Nephron (organoid): Measurements from ENCODE around the gene CARD14.

ENCODE experiments used
- H3K27ac Mint-ChIP-seq, 3 experiments: 2 replicates each; pipeline ENCODE4 v1.8.0; 2020; ENCODE audit warnings: mixed read lengths in 3 of 3, mild to moderate bottlenecking in 2 of 3, moderate library complexity in 1 of 3
- H3K27me3 Mint-ChIP-seq: 2 replicates; pipeline ENCODE4 v1.8.0; 2021; ENCODE audit warnings: low read depth, mild to moderate bottlenecking, moderate library complexity, mixed read lengths
- H3K36me3 Mint-ChIP-seq: 2 replicates; pipeline ENCODE4 v1.8.0; 2020; ENCODE audit warnings: low read depth, mixed read lengths
- H3K4me1 Mint-ChIP-seq: 2 replicates; pipeline ENCODE4 v1.8.0; 2020; ENCODE audit warnings: mixed read lengths
- H3K4me3 Mint-ChIP-seq, 3 experiments: 2 replicates each; pipeline ENCODE4 v1.8.0; 2020; ENCODE audit warnings: mild to moderate bottlenecking in 3 of 3, mixed read lengths in 3 of 3, moderate library complexity in 2 of 3
- H3K9me3 Mint-ChIP-seq: 2 replicates; pipeline ENCODE4 v1.8.0; 2020; ENCODE audit warnings: mixed read lengths
- CTCF ChIP-seq, 3 experiments: fragments of 200-600 bp; sonication (generic); IDR thresholded peaks; one replicate each; pipeline ENCODE4 v1.5.0; 2021; ENCODE audit warnings: antibody characterized with exemption in 3 of 3; ENCODE audit not compliant: unreplicated experiment in 3 of 3

Gene CARD14

GRCh38 chr17:80222376-80223141 is 52.7 kb downstream of the CARD14 start:
- Mint-ChIP-seq H3K9me3 (no peaks in the 10 kb centered on the region), H3K4me3 (peak overlapping the region; percentile 69 to 84 (median 80)), H3K4me1 (peaks cover 10% of the 10 kb centered on the region), H3K36me3 (peaks cover 15% of the 10 kb centered on the region), H3K27ac (peak overlapping the region in 1 of 3 experiments; percentile 51), H3K27me3 (no peaks in the 10 kb centered on the region)
- TF ChIP-seq CTCF (IDR thresholded peaks at IDR 0.05; ENCODE audit: unreplicated experiment in 3 of 3) = no peak

GRCh38 chr17:80223142-80223815 is 53.4 kb downstream of the CARD14 start:
- Mint-ChIP-seq H3K4me3 (peak overlapping the region; percentile 69 to 84 (median 80)), H3K36me3 (peaks cover 15% of the 10 kb centered on the region), H3K27me3 (no peaks in the 10 kb centered on the region), H3K4me1 (peaks cover 10% of the 10 kb centered on the region), H3K27ac (no peak overlapping the region), H3K9me3 (no peaks in the 10 kb centered on the region)
- TF ChIP-seq CTCF (IDR thresholded peaks at IDR 0.05; ENCODE audit: unreplicated experiment in 3 of 3) = no peak

GRCh38 chr17:80223838-80224497 is 54.1 kb downstream of the CARD14 start:
- TF ChIP-seq CTCF (IDR thresholded peaks at IDR 0.05; ENCODE audit: unreplicated experiment in 3 of 3) = no peak
- no peak overlapping the region for H3K4me3 Mint-ChIP-seq
- H3K9me3 Mint-ChIP-seq = no peaks in the 10 kb centered on the region
- H3K36me3 Mint-ChIP-seq = peaks cover 20% of the 10 kb centered on the region
- H3K27ac Mint-ChIP-seq = no peak overlapping the region
- H3K27me3 Mint-ChIP-seq = no peaks in the 10 kb centered on the region
- H3K4me1 Mint-ChIP-seq = peaks cover 5% of the 10 kb centered on the region

- Mint-ChIP-seq H3K27me3 (no peaks in the 10 kb centered on the region), H3K9me3 (no peaks in the 10 kb centered on the region), H3K4me1 (no peaks in the 10 kb centered on the region), H3K4me3 (no peak overlapping the region), H3K27ac (no peak overlapping the region), H3K36me3 (peaks cover 20% of the 10 kb centered on the region)
- no peak for TF ChIP-seq CTCF (IDR thresholded peaks at IDR 0.05; ENCODE audit: unreplicated experiment in 3 of 3)
These were observed 54.9 kb downstream of the CARD14 start for GRCh38 chr17:80224683-80225082.

GRCh38 chr17:80225230-80225629 is 55.4 kb downstream of the CARD14 start:
- no peaks in the 10 kb centered on the region for H3K4me1 Mint-ChIP-seq
- no peaks in the 10 kb centered on the region for H3K27me3 Mint-ChIP-seq
- H3K4me3 Mint-ChIP-seq = no peak overlapping the region
- H3K27ac Mint-ChIP-seq = no peak overlapping the region
- H3K9me3 Mint-ChIP-seq = peaks cover 3% of the 10 kb centered on the region
- peaks cover 24% of the 10 kb centered on the region for H3K36me3 Mint-ChIP-seq
- no peak for TF ChIP-seq CTCF (IDR thresholded peaks at IDR 0.05; ENCODE audit: unreplicated experiment in 3 of 3)
